Activated T-cell treated with anti-CD3 and anti-CD28 coated beads for 1 hour (primary cell): ENCODE measurements around the gene SKI.

Experiments
- DNase-seq: peaks from one replicate; pipeline ENCODE4 v3.0.0-alpha.2; 2020; ENCODE audit warnings: low read depth

SKI gene

GRCh38 chr1:2339206-2340085, 111.3 kb downstream of the SKI start:
- no peak for DNase-seq

DNA sequence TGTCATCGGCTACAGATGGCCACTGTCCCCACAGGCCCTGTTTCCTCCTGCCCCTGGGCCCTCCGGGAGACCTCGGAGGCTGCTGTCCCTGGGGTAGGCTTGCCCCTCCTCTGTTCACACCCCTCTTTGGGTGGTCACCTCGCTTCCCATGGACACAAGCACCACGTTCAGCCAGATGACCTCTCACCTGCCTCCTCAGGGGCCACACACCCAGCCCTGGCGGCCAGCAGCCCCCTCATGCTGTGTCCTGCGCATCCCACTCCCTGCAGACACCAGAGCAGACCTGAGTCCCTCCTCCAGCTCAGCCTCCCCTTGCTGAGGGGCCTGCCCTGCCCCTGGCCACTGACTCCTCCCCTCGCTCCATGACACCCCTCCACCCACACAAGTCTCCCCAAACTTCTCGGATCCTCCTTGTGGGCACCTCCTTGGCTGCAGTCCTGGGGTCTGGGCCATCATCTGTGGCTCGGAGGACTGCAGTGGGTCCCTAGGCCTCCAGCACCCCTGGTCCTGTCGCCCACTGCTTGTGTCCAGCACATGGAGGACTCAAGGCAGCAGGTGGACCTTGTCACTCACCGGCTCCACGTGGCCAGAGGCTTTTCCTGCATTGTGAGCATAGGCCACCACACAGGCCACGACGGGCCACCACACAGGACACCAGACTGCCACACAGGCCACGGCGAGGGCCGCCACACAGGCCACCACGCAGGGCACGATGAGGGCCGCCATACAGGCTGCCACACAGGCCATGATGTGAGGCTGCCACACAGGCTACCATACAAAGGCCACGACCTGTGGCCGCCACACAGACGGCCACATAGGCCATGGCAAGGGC, 112.2 kb downstream of the SKI start:
- DNase-seq = no peak

- no peak for DNase-seq
Observed at GRCh38 chr1:2340918-2341254, 112.8 kb downstream of the SKI start.

DNA sequence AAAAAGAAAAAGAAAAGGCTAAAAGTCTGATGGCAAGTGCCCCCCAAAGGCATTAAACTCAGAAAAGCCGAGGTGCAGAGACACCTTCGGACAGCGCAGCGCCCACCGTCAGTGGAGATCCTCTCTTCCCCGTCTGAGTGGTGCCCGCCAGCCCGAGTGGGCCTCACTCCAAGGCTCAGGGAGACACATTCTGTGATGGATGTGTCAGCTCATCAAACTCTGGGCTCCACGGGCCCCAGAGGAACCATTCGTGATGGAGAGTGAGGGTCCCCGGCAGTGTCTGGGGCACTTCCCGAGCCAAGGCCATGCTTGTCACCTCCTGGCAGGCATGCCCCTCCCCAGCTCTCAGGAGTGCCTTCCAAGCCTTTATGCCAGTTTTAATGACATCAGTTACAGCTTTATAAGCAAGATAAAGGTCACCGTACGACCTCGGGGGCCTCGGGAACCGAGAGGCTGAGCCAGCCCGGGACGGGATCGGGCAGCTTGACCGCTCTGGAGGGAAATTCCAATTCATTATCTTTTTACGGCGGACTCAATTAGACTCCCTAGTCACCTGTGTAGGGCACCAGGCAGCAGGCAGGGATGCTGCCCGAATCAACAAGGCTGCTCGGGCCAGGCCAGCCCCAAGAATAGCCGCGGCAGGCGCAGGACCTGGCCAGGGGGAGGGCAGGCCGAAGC, 113.7 kb downstream of the SKI start:
- no peak for DNase-seq

DNA sequence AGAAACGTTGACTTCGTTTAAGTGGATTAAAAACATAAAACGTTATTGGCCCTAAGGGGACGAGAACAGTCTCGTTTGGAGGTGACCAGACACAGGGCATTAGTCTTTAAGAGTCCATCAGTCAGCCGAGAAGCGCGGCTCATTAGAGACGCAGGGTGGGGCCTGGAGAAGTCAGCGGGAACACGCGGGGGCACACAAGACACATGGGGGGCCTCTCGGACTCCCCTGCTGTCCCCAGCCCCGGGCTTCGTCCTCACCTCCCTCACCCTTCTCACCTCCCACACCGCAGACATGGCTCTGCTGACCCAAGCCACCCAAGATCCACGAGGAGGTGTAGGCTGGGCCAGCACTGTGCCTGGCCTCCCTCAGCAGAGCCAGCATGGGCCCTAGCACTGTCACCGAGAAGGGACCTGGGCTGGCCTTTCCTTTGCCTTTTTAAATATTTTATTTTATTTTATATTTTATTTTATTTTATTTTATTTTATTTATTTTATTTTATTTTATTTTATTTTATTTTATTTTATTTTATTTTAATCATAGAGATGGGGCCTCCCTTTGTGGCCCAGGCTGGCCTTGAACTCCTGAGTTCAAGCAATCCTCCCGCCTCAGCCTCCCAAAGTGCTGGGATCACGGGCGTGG, 114.4 kb downstream of the SKI start:
- no peak for DNase-seq

GRCh38 chr1:2343023-2343935, 115.2 kb downstream of the SKI start:
- no peak for DNase-seq

GRCh38 chr1:2344121-2344681, 116.1 kb downstream of the SKI start:
- DNase-seq = no peak

DNA sequence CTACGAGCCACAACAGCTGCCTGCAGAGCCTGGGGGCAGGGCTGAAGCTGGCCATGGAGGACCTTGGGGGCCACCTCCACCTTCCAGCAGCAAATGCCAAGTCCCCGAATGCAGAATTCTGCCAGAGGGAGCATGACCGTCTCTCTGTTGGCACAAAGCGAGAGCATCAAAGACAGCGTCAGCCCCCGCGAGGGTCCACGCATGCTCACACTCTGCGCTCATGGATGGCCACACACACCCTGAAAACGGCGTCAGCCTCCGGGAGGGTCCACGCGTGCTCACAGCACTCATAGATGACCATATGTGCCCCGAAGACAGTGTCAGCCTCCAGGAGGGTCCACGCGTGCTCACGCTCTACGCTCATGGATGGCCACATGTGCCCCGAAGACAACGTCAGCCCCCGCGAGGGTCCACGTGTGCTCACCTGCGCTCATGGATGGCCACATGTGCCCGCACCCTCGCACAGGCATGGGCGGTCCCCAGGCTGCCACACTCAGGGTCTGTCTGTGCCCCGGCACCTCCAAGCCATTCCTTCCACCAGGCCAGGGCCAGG, 116.7 kb downstream of the SKI start:
- DNase-seq = no peak

- DNase-seq = no peak
Observed at GRCh38 chr1:2345297-2346075, 117.4 kb downstream of the SKI start.

- no peak for DNase-seq
Observed at GRCh38 chr1:2346691-2347408, 118.7 kb downstream of the SKI start.

GRCh38 chr1:2347409-2347785, 119.3 kb downstream of the SKI start:
- no peak for DNase-seq

DNA sequence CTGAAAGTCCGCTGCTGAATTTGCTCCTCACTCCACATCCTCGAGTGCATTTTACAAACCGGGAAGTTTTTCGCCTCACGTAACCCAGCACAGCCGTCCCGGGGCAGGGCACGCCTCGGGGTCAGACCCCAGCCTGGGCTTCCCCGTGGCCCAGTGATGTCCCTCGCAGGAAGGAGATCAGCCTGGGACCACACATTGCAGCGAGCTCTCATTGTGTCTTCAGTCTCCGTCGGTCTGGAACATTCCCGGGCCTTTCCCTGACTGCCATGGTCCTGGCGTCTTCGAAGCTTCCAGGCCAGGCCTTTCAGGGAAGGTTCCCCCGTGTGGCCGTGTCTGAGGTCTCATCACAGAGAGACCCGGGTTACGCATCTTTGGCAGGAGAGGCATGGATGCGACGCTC, 119.8 kb downstream of the SKI start:
- DNase-seq = no peak

DNA sequence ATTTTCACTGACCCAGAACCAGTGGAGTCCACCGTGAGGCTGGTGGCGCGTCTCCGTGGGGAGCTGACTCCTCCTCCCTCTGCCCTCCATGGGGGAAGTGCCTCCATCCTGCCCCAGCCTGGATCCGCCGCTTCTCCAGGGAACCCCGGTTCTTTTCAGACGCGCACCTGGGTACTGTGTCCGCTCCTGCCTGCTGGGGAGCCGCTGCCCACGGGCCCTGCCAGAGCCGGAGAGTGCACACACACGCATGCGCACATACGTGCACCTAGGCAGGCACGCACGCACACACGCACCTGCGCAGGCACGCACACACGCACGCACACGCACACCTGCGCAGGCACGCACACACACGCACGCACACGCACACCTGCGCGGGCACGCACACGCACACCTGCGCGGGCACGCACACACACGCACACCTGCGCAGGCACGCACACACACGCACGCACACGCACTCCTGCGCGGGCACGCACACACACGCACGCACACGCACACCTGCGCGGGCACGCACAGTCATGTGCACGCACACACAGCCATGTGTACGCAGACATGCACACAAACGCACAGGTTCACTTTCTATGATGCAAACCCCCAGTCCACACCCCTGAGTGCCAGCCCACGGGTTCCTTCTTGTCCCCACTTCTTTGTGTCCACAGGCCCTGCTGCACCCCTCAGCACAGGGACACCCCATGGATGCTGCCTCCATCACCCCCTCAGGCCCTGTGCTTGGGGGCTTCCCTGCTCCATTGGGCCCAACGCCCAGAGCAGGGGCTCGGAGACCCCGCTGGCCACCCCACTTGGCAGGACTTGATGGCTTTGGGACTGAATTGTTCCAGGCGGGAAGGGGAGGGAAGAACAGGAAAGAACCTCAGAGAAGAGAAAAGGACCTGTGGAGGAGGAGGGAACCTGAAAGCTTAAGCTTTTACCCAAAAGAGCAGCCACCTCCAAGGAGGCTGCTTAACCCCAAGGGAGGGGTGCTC, 120.5 kb downstream of the SKI start:
- DNase-seq = no peak

DNA sequence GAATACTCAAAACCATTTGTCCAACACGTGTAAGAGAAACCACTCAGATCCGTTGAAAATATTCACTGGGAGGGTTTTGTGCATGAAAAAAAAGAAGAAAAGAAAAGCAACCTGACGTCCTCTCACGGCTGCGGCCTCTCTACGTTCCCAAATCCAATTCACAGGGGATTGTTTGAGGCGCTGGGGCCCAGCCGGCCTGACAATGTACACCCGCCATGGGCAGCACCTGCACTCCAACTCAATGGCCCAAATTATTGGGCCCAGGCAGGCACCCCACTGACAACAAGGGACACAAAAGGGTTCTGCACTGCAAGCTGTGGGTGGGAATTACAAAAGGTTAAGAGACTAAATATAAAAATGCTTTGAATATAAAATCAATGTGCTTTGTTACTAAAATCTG, 121.7 kb downstream of the SKI start:
- no peak for DNase-seq

- DNase-seq = no peak
Observed at GRCh38 chr1:2350501-2350900, 122.4 kb downstream of the SKI start.

DNA sequence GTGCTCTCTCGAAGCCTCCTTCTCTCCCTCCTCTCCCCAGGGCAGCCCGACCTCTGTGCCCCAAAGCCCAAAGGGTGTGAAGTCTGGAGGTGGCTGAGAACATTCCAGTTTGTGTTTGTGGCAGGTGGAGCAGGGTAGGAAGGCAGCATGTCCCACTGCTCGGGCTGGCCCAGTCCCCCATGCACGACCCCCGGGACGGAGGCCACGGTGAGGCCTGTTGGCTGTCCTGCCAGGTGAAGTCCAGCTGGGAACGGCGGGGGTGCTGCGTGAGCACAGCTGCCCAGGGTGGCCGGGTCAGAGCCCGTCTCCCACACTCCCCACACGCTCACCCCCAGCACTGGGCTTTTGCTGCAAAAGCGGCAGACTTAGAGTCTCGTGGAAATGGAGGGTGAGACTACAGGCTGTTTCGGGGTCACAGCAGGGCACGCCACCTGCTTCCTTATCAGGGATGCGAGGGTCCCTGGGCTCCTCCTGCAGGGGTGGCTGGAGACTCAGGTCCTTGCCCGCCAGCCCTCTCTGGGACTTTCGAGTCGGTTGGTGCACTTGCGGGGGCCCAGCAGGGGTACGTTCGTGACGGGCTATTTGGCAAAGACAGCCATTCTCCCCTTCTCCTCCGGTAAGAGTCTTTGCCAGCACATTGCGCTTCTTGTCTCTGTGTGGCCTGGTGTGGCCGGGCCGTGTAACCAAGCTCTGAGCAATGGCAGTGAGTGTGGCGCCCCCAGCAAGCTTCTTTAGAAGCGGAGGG, 123.0 kb downstream of the SKI start:
- no peak for DNase-seq

DNA sequence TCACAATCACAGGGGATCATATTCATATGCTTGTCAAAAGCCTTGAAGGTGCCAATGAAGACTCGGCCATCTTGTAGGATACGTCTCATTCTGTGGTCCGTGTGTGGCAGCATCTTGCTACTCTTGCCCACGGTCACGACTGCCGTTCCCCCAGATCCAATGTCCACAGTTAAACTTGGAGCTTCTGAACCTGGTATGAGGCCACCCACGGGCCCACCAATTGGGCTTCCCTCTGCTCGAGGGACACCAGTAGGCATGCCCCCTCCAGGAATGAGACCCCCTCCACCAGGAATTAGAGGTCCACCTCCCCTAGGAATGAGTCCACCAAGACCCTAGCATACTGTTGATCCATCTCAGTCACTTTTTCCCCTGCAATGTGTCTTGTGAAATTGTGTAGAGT, 123.6 kb downstream of the SKI start:
- DNase-seq = no peak
